Posterior vena cava (tissue), 2 donors: Measurements from ENCODE around the gene OTOS. TPM values are rescaled to one million over a fixed set of nuclear protein-coding genes. Genes with fewer than 3 reads are reported as not detected.

Experiments used
- DNase-seq: peaks from one replicate; pipeline ENCODE4 v3.0.0-alpha.2; 2020; ENCODE audit warnings: low spot score
- intact Hi-C, 2 donors: fragments of 100-400 bp; cut with DNase I; formaldehyde crosslinking; loops; one replicate each; pipeline versions ENCODE4 v1.14.1 to v1.14.2; 2022 to 2023
- total RNA-seq, 2 donors: library from RNA; stranded (reverse); fragmentation: NEBNext Ultra II Directional; extraction: Animal tissue kit (Norgen Biotek cat#: 25700); gene quantifications; one replicate each; pipeline ENCODE4 v1.2.1, GENCODE V29; 2021
- donor health status: DM: yes; HTN: yes; CAD: no.
- donor health status: DM: yes; HTN: yes; CAD: no.

OTOS gene
- total RNA-seq, 2 donors from 2014 or later, result not detected

DNA sequence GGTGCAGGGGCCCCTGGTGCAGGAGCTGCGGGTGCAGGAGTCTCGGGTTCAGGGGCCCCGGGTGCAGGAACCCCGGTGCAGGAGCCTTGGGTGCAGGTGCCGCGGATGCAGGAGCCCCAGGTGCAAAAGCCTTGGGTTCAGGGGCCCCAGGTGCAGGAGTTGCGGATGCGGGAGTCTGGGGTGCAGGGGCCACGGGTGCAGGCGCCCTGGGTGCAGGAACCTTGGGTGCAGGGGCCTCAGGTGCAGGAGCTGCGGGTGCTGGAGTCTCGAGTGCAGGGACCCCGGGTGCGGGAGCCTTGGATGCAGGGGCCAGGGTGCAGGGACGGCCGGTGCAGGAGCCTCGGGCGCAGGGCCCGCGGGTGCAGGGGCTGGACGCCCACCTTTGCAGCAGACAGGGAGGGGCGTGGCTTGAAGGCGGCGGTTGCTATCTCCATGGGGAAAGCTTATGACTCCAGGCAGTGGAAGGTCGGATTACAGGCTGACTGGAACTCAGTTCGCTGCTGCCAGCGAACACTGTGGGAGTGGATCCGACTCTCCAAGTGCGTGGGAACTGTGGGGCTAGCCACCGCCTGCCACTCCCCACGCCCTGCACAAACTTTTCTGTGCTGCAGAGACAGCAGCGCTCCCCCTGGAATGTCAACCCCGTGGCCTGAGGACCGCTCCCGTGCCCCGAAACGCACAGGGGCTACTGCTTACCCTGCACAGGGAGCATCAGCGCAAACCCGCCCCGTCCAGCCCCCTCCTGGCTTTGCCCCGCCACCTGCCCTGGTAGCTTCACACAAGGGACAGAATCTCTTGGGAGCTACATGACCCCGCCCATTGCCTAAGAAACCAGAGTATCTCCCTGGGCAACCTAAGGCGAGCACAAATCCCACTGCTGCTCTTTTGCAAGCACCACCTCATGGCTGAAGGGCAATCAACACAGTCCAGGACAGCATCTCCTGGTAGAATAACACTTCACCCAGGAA is 44.6 kb downstream of the OTOS start:
- no peak for DNase-seq
- intact Hi-C loops, result no loop called here

DNA sequence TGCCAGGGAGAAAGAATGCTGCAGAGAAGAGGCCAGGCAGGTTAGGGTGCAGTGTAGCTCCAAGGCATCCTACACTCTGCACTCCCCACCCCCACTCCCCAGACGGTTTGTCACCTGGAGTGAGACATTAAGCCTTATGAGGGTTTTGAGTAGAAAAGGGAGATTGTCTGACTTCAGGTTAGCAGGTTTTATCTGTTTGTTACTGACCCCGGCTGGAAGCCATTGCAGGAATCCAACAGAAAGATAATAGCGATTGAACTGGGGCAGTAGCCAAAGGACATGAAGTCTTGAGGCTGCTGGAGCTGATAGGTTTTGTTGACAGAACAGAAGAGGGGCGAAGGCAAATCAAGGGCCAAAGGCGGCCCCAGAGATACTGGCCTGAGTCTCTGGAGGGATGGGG is 51.2 kb downstream of the OTOS start:
- intact Hi-C loops, result no loop called here

More for the DNA sequence above, 51.2 kb downstream of the OTOS start:
- no peak for DNase-seq

Other genes starting within 250 kb of the OTOS start
- 10 to 100 TPM; 63.9 to 70.1 TPM for gene NDUFA10, start 115.3 kb downstream of the OTOS start, total RNA-seq
- gene OR6B2, start 110.2 kb downstream of the OTOS start, total RNA-seq, result not detected
- not detected for gene OR6B3, start 87.1 kb downstream of the OTOS start, total RNA-seq
- gene COPS9, start 4.4 kb downstream of the OTOS start, total RNA-seq, result 100 to 1,000 TPM in 1 of 2 donors, 10 to 100 TPM in 1; 93.3 to 127 TPM